ENCODE data around the gene ARHGEF10L.

DNA sequence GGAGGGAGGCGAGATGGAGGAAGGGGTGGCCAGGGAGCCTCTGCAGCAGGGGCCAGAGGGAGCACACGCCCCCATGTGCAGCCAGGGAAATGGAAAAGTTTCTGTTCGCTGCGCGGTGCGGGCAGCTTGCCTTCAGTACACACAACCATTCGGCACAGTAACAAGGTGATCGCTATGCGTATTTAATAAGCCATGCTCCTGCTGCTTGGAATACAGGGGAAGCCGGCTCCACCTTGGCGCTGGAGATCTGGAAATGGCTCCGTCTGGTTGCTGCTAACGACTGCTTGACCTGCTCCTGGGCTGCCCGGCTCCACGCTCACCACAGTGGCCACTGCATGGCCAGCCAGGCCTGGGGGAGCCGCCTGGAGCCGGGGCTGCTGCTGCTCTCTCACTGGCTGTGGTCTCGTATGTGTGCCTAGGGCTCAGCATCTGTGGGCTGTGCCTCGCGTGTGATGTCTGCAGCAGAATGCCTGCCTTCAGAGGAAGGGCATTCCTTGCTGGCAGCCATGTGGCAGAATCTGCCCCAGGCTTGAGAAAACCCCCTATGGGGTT, 129.2 kb downstream of the ARHGEF10L start:
- TF ChIP-seq, protein P1, sequence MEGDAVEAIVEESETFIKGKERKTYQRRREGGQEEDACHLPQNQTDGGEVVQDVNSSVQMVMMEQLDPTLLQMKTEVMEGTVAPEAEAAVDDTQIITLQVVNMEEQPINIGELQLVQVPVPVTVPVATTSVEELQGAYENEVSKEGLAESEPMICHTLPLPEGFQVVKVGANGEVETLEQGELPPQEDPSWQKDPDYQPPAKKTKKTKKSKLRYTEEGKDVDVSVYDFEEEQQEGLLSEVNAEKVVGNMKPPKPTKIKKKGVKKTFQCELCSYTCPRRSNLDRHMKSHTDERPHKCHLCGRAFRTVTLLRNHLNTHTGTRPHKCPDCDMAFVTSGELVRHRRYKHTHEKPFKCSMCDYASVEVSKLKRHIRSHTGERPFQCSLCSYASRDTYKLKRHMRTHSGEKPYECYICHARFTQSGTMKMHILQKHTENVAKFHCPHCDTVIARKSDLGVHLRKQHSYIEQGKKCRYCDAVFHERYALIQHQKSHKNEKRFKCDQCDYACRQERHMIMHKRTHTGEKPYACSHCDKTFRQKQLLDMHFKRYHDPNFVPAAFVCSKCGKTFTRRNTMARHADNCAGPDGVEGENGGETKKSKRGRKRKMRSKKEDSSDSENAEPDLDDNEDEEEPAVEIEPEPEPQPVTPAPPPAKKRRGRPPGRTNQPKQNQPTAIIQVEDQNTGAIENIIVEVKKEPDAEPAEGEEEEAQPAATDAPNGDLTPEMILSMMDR (IDR thresholded peaks at IDR 0.05): no peak
- TF ChIP-seq POLR2AphosphoS5 (IDR thresholded peaks at IDR 0.05; ENCODE audit: insufficient read depth in 1 of 2, low read depth in 1 of 2): no peak
- TF ChIP-seq POLR2A (IDR thresholded peaks at IDR 0.05): no peak

All from vagina (tissue), 2 donors.